GM23248 (cell line): ENCODE results near the gene TRAF2.
"Not testable (repeated sequence)": the region's sequence is repeated elsewhere in the genome, so short reads cannot be mapped to it uniquely, and the experiment has no call there.

Experiments
- EZH2 ChIP-seq: fragments of 200-600 bp; sonication (generic); IDR thresholded peaks from 2 replicates; pipeline ENCODE4 v1.6.1; 2018; ENCODE audit warnings: antibody characterized with exemption, mild to moderate bottlenecking; ENCODE audit not compliant: insufficient read depth, poor library complexity, severe bottlenecking
- EZH2phosphoT487 ChIP-seq: fragments of 200-600 bp; sonication (generic); IDR thresholded peaks from 2 replicates; pipeline ENCODE4 v1.6.1; 2018; ENCODE audit warnings: antibody characterized with exemption, moderate library complexity, mild to moderate bottlenecking, low read depth; ENCODE audit not compliant: insufficient read depth

- not testable (repeated sequence) for TF ChIP-seq EZH2phosphoT487, EZH2
These were observed 2.6 kb upstream of the TRAF2 start for GRCh38 chr9:136883670-136884069.
